ENCODE results near the gene MAP3K2. TPM values are rescaled to one million over a fixed set of nuclear protein-coding genes. Genes with fewer than 3 reads are reported as not detected.

MAP3K2 gene
- total RNA-seq, 1 experiment from 2014 or later: 54.6 TPM

GRCh38 chr2:127308586-127309138 is 79.1 kb downstream of the MAP3K2 start:
- H3K9me2 ChIP-seq (replicated peaks; ENCODE audit: low read length): no peaks in the 10 kb centered on the region
- TF ChIP-seq EZH2phosphoT487 (IDR thresholded peaks at IDR 0.05; ENCODE audit: borderline replicate concordance, low read length) (no peak), EZH2 (IDR thresholded peaks at IDR 0.05; ENCODE audit: low read length, unreplicated experiment) (no peak)
- TF ChIP-seq, protein P1, sequence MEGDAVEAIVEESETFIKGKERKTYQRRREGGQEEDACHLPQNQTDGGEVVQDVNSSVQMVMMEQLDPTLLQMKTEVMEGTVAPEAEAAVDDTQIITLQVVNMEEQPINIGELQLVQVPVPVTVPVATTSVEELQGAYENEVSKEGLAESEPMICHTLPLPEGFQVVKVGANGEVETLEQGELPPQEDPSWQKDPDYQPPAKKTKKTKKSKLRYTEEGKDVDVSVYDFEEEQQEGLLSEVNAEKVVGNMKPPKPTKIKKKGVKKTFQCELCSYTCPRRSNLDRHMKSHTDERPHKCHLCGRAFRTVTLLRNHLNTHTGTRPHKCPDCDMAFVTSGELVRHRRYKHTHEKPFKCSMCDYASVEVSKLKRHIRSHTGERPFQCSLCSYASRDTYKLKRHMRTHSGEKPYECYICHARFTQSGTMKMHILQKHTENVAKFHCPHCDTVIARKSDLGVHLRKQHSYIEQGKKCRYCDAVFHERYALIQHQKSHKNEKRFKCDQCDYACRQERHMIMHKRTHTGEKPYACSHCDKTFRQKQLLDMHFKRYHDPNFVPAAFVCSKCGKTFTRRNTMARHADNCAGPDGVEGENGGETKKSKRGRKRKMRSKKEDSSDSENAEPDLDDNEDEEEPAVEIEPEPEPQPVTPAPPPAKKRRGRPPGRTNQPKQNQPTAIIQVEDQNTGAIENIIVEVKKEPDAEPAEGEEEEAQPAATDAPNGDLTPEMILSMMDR (conservative IDR thresholded peaks at IDR 0.05; ENCODE audit: low read depth, low read length): no peak
- no peak overlapping the region for H3K4me3 ChIP-seq (ENCODE audit: low read length)
- peaks cover 23% of the 10 kb centered on the region for H3K36me3 ChIP-seq (ENCODE audit: low read depth, low read length)
- no peaks in the 10 kb centered on the region for H4K20me1 ChIP-seq (ENCODE audit: low read length)
- ChIA-PET CTCF (interaction anchor here (0.6 kb wide), 1 partner anchor 28 kb away, joined by 4 read pairs; no protein-coding TSS in a partner anchor), POLR2A (ENCODE audit: unreplicated experiment) (no interaction called here)
- H3K4me2 ChIP-seq (ENCODE audit: low read length): no peak overlapping the region
- no peak overlapping the region for H3K27ac ChIP-seq (ENCODE audit: low read length)
- no TSS peak for BruUV-seq (replicated peaks)
- H3K79me2 ChIP-seq (ENCODE audit: low read length): no peaks in the 10 kb centered on the region
- ATAC-seq (no peak), DNase-seq (no peak)
- no peaks in the 10 kb centered on the region for H3K27me3 ChIP-seq (ENCODE audit: low read length)
- intact Hi-C loops (cut with micrococcal nuclease): loop anchor here (10.0 kb wide), 1 partner anchor 114 kb away; no protein-coding TSS in a partner anchor
- peaks cover 13% of the 10 kb centered on the region for H3K4me1 ChIP-seq (ENCODE audit: insufficient read depth, low read length)
- H3K9ac ChIP-seq (ENCODE audit: low read length): no peak overlapping the region
- H3K9me3 ChIP-seq (ENCODE audit: low read length): no peaks in the 10 kb centered on the region
- no peaks in the 10 kb centered on the region for H3F3A ChIP-seq (ENCODE audit: low read length, unreplicated experiment)
- no peak overlapping the region for H2AFZ ChIP-seq (ENCODE audit: low read length)

- no peaks in the 10 kb centered on the region for H3F3A ChIP-seq (ENCODE audit: low read length, unreplicated experiment)
- H3K9me2 ChIP-seq (replicated peaks; ENCODE audit: low read length): no peaks in the 10 kb centered on the region
- H3K27me3 ChIP-seq (ENCODE audit: low read length): no peaks in the 10 kb centered on the region
- H3K27ac ChIP-seq (ENCODE audit: low read length): no peak overlapping the region
- H3K79me2 ChIP-seq (ENCODE audit: low read length): no peaks in the 10 kb centered on the region
- H3K9ac ChIP-seq (ENCODE audit: low read length): no peak overlapping the region
- ATAC-seq (peak; percentile 77), DNase-seq (peak; percentile 11)
- no peaks in the 10 kb centered on the region for H3K9me3 ChIP-seq (ENCODE audit: low read length)
- ChIA-PET POLR2A (ENCODE audit: unreplicated experiment) (no interaction called here), CTCF (interaction anchor here (1.4 kb wide), 1 partner anchor 109 kb away, joined by 5 read pairs; no protein-coding TSS in a partner anchor)
- 0 out of 2 replicates have a peak, but pooled peaks cover 5% of the 10 kb centered on the region for H3K4me1 ChIP-seq (ENCODE audit: insufficient read depth, low read length)
- no peak overlapping the region for H3K4me3 ChIP-seq (ENCODE audit: low read length)
- TF ChIP-seq EZH2 (IDR thresholded peaks at IDR 0.05; ENCODE audit: low read length, unreplicated experiment) (no peak), EZH2phosphoT487 (IDR thresholded peaks at IDR 0.05; ENCODE audit: borderline replicate concordance, low read length) (no peak)
- TF ChIP-seq, protein P1 (conservative IDR thresholded peaks at IDR 0.05; ENCODE audit: low read depth, low read length): no peak
- H3K4me2 ChIP-seq (ENCODE audit: low read length): no peak overlapping the region
- peaks cover 14% of the 10 kb centered on the region for H3K36me3 ChIP-seq (ENCODE audit: low read depth, low read length)
- H2AFZ ChIP-seq (ENCODE audit: low read length): no peak overlapping the region
- H4K20me1 ChIP-seq (ENCODE audit: low read length): no peaks in the 10 kb centered on the region
- intact Hi-C loops (cut with micrococcal nuclease): loop anchor here (10.0 kb wide), 1 partner anchor 111 kb away; no protein-coding TSS in a partner anchor
- BruUV-seq (replicated peaks): TSS peak; percentile 31
These were observed 81.7 kb downstream of the MAP3K2 start for GRCh38 chr2:127305990-127306585.

- Histone ChIP-seq H3K9me2 (replicated peaks; ENCODE audit: low read length) (no peaks in the 10 kb centered on the region), H3K9ac (ENCODE audit: low read length) (no peak overlapping the region), H3K79me2 (ENCODE audit: low read length) (no peaks in the 10 kb centered on the region), H3K9me3 (ENCODE audit: low read length) (no peaks in the 10 kb centered on the region), H2AFZ (ENCODE audit: low read length) (no peak overlapping the region), H3K4me2 (ENCODE audit: low read length) (no peak overlapping the region), H3K4me1 (ENCODE audit: insufficient read depth, low read length) (0 out of 2 replicates have a peak, but pooled peaks cover 5% of the 10 kb centered on the region), H4K20me1 (ENCODE audit: low read length) (no peaks in the 10 kb centered on the region), H3K36me3 (ENCODE audit: low read depth, low read length) (peaks cover 8% of the 10 kb centered on the region), H3K27me3 (ENCODE audit: low read length) (no peaks in the 10 kb centered on the region), H3F3A (ENCODE audit: low read length, unreplicated experiment) (no peaks in the 10 kb centered on the region), H3K4me3 (ENCODE audit: low read length) (no peak overlapping the region), H3K27ac (ENCODE audit: low read length) (no peak overlapping the region)
- POLR2A ChIA-PET (ENCODE audit: unreplicated experiment): no interaction called here
- CTCF ChIA-PET: no interaction called here
- BruUV-seq (replicated peaks): no TSS peak
- intact Hi-C loops (cut with micrococcal nuclease): loop anchor here (10.0 kb wide), 1 partner anchor 107 kb away; no protein-coding TSS in a partner anchor
- ATAC-seq: no peak
- TF ChIP-seq, protein P1 (conservative IDR thresholded peaks at IDR 0.05; ENCODE audit: low read depth, low read length): no peak
- TF ChIP-seq EZH2 (IDR thresholded peaks at IDR 0.05; ENCODE audit: low read length, unreplicated experiment): no peak
- TF ChIP-seq EZH2phosphoT487 (IDR thresholded peaks at IDR 0.05; ENCODE audit: borderline replicate concordance, low read length): no peak
- DNase-seq: no peak
These were observed 85.6 kb downstream of the MAP3K2 start for GRCh38 chr2:127302168-127302567.

Data from PC-3 (cell line).